Measurements from ENCODE around the gene SERP2.

DNA sequence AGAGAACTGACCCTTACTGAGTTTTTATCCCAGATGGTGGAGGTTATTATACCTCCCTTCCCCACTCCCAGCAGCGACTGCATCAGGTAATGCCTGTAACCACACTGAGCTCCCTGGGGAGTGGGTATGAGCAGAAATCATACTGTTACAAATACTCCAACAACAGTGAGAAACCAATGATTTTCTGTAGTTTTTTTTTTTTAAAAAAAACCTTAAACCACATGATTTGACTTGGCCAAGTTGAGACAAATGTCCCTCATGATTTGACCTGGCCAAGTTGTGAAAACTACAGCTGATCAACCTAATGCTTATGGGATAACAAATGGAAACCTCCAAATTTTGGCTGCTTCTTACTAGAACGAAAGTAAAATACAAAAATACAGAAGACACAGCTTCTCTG lies 33.1 kb upstream of the SERP2 start:
- no peak for TF ChIP-seq POLR2A (IDR thresholded peaks at IDR 0.05)
- TF ChIP-seq, protein P1, sequence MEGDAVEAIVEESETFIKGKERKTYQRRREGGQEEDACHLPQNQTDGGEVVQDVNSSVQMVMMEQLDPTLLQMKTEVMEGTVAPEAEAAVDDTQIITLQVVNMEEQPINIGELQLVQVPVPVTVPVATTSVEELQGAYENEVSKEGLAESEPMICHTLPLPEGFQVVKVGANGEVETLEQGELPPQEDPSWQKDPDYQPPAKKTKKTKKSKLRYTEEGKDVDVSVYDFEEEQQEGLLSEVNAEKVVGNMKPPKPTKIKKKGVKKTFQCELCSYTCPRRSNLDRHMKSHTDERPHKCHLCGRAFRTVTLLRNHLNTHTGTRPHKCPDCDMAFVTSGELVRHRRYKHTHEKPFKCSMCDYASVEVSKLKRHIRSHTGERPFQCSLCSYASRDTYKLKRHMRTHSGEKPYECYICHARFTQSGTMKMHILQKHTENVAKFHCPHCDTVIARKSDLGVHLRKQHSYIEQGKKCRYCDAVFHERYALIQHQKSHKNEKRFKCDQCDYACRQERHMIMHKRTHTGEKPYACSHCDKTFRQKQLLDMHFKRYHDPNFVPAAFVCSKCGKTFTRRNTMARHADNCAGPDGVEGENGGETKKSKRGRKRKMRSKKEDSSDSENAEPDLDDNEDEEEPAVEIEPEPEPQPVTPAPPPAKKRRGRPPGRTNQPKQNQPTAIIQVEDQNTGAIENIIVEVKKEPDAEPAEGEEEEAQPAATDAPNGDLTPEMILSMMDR (IDR thresholded peaks at IDR 0.05), result no peak

Data from thyroid gland (tissue), 4 donors.